Suppressor macrophage treated with lipopolysaccharide for 1 hour (primary cell): ENCODE measurements around the gene PFAS.
"Not testable (repeated sequence)": the region's sequence is repeated elsewhere in the genome, so short reads cannot be mapped to it uniquely, and the experiment has no call there.

Experiments
- DNase-seq, 3 donors: peaks; one replicate each; pipeline ENCODE4 v3.0.0-alpha.2; 2020 to 2022

PFAS gene, protein sequence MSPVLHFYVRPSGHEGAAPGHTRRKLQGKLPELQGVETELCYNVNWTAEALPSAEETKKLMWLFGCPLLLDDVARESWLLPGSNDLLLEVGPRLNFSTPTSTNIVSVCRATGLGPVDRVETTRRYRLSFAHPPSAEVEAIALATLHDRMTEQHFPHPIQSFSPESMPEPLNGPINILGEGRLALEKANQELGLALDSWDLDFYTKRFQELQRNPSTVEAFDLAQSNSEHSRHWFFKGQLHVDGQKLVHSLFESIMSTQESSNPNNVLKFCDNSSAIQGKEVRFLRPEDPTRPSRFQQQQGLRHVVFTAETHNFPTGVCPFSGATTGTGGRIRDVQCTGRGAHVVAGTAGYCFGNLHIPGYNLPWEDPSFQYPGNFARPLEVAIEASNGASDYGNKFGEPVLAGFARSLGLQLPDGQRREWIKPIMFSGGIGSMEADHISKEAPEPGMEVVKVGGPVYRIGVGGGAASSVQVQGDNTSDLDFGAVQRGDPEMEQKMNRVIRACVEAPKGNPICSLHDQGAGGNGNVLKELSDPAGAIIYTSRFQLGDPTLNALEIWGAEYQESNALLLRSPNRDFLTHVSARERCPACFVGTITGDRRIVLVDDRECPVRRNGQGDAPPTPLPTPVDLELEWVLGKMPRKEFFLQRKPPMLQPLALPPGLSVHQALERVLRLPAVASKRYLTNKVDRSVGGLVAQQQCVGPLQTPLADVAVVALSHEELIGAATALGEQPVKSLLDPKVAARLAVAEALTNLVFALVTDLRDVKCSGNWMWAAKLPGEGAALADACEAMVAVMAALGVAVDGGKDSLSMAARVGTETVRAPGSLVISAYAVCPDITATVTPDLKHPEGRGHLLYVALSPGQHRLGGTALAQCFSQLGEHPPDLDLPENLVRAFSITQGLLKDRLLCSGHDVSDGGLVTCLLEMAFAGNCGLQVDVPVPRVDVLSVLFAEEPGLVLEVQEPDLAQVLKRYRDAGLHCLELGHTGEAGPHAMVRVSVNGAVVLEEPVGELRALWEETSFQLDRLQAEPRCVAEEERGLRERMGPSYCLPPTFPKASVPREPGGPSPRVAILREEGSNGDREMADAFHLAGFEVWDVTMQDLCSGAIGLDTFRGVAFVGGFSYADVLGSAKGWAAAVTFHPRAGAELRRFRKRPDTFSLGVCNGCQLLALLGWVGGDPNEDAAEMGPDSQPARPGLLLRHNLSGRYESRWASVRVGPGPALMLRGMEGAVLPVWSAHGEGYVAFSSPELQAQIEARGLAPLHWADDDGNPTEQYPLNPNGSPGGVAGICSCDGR (N-terminal part only)

DNA sequence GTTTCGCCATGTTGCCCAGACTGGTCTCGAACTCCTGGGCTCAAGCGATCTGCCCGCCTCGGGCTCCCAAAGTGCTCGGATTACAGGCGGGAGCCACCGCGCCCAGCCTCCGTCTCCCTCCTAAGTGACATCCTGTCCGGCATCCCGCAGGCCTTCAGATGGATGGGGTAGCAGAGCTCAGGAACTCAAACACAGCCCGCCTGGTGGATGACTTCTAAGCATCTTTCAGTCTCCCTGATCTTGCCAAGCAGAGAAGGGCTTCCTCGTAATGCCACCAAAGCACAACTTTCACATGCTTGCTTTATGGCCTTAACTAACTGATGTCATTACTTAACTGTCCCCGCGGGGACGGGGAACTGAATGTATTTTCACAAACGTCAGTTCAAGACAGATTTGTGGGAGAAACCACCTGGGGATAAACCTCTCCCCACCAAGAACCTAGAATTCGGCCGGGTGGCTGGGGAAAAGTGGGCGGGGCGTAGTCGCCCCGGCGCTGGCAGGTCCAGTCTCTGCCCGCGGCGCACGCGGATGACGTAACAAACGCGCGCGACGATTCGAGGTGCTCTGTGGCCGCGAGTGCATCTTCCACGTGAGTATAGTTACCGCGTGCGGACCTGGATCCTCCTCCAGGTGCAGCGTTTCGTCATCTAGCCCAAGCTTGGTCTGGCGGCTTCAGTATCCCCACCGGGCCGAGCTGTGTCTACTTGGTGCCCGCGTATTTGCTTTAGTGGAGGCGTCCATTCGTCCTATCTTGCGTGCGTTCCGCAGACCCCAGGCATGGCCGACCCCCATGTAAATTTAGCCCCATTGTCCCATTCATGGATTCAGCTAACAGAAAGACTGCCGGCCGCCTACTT, at the start of gene PFAS:
TSS of gene PFAS (plus strand) at position 539 of the 857 bp plus-strand sequence. CDS start 4,649 bp downstream, outside the sequence.
- DNase-seq: peak; percentile 96 to 99 (median 98)

DNA sequence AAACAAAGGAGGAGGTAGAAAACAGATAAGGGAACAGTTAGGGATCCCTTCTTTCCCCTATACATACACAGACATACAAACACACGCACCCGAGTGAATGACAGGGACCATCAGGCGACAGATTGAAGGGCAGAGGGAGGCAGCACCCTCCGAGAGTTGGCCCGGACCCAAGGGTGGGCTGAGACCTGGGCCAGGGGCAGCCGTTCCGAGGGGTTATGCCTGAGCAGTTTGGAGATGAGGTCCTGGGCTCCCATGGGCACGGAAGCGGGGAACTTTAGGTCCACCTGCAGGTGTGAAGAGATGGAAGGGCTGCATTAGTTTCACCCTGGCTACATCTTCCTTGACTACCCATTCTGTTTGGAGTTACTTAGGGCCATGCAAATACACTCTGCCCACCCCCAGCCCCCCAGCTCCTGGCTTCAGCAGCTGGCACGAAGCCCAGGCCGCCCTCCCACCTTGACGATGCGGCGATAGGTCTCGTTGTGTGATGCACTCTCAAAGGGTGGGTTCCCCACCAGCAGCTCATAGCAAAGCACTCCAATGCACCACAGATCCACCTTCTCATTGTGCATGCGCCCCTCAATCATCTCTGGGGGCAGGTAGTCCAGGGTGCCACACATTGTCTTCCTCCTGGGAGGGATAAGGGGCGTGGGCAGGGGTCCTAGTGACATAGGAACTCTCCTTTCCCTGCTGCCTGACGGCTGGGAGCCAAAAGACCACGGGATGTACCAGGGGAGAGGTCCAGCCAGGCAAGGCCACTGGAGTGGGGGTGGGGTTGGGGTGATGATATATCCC, 44.1 kb upstream of the PFAS start:
- no peak for DNase-seq

DNA sequence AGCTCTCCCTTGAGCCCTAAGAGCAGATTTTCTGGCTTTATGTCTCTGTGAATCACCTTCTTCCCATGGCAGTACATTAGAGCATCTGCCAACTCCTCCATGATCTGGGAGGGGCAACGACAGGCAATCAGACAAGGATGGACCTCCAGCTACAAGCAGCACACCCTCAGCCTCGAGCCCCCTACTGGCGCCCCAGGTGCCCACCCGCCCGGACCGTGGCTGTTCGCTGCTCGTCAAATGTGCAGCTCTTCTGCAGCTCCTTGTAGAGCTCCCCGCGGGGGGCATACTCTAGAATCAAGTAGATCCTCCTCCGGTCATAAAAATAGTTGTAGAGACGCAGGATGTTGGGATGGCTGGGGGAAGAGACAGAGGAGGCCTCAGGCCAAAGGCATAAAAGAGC, 42.6 kb upstream of the PFAS start:
- DNase-seq: no peak

DNA sequence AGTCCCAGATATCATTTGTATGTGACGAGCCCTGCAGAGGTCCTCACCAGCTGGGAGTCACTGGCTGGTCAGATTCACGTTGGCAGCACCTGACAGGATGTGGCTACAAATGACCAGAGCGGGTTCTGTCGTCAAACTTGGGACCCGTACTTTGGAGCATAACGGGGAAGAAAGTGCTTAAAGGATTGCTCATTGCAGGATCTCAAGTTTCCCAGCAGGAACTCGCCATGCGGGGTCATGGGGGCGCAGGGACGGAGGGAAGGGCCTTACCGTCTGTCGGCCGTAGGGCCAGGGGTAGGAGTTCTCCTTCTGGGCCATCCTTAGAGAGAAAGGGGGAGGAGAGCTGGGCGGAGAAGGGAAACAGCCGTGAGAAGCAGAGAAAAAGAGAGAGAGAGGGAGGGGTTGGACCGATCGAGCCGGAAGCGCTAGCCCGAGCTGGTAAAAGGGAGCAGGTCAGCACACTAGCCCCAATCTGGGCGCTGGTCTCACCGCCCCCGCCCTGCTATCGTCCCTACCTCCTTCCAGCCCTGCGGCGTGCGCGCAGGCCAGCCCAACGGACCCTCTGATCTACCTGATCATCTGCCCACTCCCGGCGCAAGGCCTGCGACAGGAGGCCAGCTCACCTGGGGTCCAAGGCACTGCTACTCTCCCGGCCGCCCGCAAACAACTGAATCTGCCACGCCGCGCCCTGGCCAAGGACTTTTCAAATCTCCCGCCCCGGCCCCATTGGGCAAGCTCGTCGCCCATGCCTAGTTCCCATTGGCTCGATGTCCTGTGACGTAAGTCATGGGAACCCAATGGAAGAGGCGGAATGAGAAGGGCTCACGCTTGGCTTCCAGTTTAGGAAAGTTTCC, 39.0 kb upstream of the PFAS start, which contains the start of gene AURKB:
TSS of gene AURKB (minus strand) at position 669 of the 854 bp plus-strand sequence. CDS start at position 318, 351 bp downstream.
- peak; percentile 98 to 99 (median 99) for DNase-seq

DNA sequence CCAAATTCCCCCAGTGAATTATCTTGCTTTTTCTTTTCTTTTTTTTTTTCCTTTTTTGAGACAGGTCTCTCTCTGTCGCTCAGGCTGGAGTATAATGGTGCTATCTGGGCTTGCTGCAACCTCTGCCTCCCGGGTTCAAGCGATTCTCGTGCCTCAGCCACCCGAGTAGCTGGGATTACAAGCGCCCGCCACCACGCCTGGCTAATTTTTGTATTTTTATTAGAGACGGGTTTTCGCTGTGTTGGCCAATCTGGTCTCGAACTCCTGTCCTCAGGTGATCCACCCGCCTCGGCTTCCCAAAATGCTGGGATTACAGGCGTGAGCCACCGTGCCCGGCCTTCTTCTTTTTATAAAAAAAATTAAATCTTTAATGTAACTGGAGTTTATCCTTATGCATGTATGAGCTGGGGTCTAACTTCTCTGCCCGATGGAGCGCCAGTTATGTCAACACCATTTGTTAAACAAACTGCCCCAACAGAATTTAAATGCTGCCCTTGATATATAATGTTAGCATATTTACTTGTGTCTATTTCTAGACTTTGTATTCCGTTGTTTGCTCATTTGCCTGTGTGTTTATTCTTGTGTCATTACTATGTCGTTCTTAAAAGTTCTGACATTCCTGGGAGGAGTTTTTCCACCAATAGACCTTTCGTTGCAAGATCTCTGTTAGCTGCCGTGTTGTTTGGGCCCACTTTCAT, 38.2 kb upstream of the PFAS start:
- DNase-seq: no peak

DNA sequence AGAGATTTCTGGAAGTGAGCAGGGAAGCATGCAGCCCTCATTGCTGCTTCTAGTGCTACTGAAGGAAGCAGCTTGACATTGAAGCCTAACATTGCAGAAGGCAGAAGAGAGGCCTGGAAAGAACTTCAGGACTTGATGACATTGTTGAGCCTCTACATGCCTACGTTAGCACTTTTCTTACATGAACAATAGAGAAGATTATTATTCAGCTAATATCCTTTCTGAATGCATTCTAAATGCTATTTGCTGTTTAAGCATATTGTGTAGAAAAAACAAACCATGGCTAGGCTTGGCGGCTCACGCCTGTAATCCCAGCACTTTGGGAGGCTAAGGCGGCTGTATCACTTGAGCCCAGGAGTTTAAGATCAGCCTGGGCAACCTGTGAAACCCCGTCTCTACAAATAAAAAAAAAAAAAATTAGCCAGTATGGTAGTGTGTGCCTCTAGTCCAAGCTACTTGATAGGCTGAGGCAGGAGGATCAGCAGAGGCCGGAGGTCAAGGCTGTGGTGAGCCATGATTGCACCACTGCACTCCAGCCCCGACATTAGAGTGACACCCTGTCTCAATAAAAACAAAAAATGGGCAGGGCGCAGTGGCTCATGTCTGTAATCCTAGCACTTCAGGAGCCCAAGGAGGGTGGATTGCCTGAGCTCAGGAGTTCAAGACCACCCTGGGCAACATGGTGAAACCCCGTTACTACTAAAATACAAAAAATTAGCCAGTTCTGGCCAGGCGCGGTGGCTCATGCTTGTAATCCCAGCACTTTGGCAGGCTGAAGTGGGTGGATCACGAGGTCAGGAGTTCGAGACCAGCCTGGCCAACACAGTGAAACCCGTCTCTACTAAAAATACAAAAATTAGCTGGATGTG, 36.5 kb upstream of the PFAS start:
- no peak for DNase-seq

DNA sequence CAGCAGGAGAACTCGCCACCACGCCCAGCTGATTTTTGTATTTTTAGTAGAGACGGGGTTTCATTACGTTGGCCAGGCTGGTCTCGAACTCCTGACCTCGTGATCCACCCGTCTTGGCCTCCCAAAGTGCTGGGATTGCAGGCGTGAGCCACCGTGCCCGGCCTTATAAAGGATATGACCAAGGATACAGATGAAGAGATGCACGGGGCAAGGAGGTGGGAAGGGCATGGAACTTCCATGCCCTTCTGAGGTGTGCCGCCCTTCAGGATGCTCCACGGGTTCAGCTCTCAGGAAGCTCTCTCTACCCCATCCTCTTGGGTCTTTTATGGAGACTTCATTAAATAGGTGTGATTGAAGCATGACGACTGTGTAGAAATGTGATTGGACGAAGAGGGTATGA, 35.1 kb upstream of the PFAS start:
- DNase-seq: not testable (repeated sequence)

DNA sequence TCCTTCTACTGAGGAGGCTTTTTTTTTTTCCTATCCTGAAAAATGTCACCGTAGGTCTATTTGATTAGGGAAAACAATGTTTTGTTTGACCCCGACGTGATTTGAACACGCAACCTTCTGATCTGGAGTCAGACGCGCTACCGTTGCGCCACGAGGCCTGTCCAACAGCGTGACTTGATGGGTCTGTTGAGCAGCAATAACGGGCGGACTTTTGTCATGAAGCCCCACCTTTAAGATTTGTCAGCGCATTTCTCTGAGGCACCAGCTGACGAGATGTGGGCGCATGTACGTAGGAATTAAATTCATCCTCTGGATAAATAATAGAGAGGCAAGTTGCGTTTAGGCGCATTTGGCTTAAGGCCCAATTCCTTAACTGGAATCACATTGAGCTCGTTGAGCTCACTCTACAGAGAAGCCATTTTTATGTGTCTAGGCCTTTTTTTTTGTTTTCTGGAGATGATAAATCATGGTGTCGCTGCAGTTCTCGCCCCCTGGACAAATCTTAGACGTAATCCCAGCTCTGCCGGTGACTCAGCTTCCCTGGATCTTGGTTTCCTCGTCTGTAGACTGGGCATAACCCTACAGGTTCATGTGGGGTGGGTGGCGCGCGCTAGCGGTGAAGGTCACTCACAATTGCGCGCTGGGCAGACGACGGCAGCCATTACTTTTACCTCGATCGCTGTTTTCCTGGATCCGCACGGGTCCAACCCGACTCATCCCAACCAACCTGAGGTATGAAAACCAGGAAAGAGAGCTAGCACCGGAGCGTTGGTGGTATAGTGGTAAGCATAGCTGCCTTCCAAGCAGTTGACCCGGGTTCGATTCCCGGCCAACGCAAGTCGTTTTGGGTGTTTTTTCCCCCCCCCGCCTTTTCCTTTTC, 28.1 kb upstream of the PFAS start:
- DNase-seq: peak; percentile 87 to 92 (median 91)

DNA sequence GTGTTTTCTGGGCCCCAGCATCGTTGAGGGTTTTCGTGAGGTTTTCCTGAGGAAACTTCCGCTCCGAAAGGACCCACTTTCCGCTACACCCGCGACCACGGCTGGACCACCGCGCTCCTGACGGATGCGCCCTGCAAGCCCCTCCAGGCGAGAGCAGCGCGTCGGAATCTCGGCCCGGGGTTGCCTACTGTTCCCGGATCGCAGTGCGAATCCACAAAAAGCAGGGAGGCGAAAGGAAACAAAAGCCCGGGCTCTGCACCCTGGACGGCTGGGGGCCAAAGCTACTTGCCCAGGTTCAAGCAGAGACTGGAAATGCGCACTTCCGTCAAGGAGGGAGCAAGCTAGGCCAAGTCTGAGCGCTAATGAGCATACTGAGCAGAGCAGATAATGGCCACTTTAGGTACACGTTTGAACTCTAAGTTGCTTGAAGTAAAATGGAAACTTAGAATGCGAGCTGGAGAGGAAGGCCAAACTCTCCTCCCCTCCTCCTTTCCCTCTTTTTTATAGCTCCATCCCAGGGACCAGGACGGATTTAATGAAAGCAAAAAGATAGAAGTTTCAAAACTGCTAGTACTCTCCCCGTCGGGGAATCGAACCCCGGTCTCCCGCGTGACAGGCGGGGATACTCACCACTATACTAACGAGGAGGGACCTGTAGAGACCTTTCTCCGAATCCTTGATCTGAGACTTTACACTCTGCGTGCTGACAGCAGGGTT, 27.3 kb upstream of the PFAS start:
- peak; percentile 87 to 88 (median 88) for DNase-seq

DNA sequence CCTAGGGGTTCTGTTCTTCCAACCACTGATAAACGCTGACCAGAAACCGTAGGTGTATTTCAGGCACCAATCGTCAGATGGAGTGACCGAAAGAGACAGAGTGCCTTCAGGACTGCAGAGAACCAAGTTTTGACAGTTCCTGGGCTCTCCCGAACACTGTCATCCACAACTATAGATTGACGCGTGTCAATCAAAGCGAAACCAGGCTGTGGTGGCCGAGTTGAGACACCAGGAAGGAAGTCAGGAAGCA, 26.8 kb upstream of the PFAS start:
- peak in 1 of 3 donors; percentile 83 for DNase-seq

DNA sequence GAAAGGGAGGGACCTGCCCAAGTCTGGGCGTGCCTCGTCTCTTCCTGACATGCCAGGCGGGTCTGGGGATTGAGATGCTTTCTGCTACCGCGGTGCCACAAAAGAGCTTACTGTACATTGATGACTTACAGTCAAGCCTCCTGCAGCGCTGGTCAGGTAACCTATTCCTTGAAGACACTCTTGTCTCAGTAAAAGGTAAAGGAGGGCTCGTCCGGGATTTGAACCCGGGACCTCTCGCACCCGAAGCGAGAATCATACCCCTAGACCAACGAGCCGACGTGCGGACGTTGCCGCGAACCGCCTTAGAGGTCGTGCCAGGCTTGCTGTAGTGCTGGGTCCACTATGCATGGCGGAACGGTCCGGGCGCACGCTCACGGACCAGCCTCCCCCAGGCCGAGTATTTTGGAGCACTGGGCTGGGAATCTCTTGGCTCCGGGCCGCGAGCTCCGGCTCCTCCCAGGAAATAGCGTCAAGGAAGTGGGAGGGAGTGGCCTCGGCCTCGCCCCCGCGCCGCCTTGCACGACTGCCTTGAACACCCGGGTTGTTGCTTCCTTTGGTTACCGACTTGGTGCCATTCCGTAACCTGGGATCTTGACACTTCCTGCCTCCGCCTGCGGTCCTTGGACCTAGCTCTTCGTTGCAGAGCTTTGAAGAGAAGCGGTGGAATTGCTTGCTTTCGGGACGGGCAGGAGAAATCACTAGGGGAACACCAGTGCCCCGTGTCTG, 26.3 kb upstream of the PFAS start:
- peak; percentile 94 to 95 (median 95) for DNase-seq

DNA sequence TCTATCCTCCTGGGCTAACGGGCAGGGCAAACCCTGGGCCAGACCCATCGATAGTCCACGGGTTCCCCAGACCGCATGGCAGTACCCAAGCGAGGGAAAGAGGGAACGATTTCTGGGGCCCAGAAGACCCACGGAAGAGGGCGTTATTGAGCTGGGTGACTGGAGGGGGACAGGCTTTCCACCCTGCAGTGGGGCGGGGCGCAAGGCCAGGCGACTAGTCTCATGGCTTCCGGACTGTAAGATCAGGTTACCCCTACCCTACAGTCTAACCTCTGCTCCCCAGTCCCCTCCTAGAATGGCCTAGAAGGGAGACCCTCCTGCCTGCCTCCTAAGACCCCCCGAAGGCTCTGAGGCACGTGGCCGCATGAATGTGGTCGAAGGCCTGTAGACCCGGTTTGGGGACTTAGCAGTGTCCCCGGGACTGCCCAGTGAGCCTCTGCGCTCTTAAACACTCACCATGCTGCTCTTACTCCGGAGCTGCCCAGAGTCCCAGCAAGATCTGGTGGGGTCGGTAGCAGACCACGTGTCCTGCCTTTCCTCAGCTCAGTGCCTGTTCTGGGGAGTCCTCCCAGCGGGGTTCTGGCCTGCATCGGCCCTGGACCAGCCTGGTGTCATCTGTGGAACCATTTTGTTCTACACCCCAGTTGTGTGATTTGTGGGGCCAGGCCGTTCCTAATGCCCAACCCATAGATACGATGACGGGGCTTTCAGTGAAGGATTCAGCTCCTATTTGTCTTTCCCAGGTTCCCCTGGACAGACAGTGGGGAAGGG, 25.5 kb upstream of the PFAS start:
- peak; percentile 53 to 73 (median 59) for DNase-seq

DNA sequence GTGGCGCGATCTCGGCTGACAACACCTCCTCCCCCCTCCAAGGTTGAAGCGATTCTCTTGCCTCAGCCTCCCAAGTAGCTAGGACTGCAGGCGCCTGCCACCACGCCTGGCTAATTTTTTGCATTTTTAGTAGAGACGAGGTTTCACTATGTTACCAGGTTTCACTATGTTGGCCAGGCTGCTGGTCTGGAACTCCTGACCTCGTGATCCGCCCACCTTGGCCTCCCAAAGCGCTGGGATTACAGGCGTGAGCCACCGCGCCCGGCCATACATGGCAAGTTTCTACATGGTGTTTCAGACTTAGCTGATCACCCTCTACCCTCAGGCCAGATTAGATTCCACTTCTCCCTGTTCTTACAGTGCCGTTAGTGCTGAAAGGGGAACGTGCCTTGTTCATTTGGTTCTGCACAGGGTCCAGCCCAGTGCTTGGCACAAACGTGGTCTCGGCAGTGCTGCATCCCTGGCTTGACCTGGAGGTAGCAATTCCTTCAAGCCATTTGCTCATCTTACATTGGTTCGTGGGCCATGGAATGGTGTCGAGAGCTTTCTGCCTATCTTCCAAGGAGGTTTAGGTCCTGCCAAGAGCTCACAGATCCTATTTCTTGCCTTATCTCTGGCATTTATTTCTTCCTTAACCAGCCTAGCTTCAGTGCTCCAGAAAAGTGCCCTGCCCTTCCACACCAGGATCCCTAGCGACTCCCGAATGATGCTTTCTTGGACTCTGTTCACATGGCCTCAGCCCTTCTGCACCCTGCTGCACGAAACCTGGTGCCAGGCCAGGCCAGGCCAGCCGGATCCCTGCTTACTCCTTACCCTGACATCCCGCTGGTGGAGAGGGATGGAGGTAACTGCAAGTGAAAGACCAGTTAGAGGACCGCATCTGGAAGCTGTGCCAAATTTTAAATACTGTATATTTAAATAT, 23.9 kb upstream of the PFAS start:
- DNase-seq: no peak
